Measurements from ENCODE around the gene HRC. TPM values are rescaled to one million over a fixed set of nuclear protein-coding genes. Genes with fewer than 3 reads are reported as not detected.

The HRC gene
- total and polyA plus RNA-seq, 2 donors (not counting 3 experiments of a cell fraction or from before 2014, with no cell fraction given): not detected

GRCh38 chr19:49157445-49158224 lies 2.4 kb upstream of the HRC start, which contains the start of gene TRPM4:
Gene TRPM4 (plus strand): TSS chr19:49157792. CDS start chr19:49157867, 75 bp downstream.
- dilution Hi-C loops (cut with MboI; ENCODE audit: extremely low pct_ligation_motif_present, low sequenced_read_pairs): no loop called here
- Histone ChIP-seq H3K9me3 (replicated peaks; ENCODE audit: control insufficient read depth, insufficient read depth, low read length) (no peaks in the 10 kb centered on the region), H2AFZ (ENCODE audit: low read depth, low read length) (peak within 1 kb of the TSS; percentile 92), H4K20me1 (replicated peaks; ENCODE audit: control insufficient read depth, extremely low read depth, insufficient read depth, low read length) (no peaks in the 10 kb centered on the region), H3K9me1 (replicated peaks; ENCODE audit: control insufficient read depth, extremely low read depth, insufficient read depth, low read length) (no peaks in the 10 kb centered on the region), H3K4me2 (ENCODE audit: insufficient read depth, low read length) (peak within 1 kb of the TSS; percentile 60), H3K4me1 (ENCODE audit: control insufficient read depth, extremely low read depth, insufficient read depth, low read length) (peaks cover 8% of the 10 kb centered on the region), H3K27me3 (ENCODE audit: control insufficient read depth in 2 of 2, insufficient read depth in 2 of 2, low read length in 2 of 2) (peaks cover 0 to 2% of the 10 kb centered on the region in 2 experiments), H3K27ac (ENCODE audit: insufficient read depth, low read depth, low read length) (peak within 1 kb of the TSS; percentile 8), H3K36me3 (ENCODE audit: control insufficient read depth in 2 of 2, extremely low read depth in 1 of 2, insufficient read depth in 2 of 2, low read length in 2 of 2) (no peaks in the 10 kb centered on the region), H3K4me3 (replicated peaks in 1 of 3; ENCODE audit: insufficient read depth in 1 of 3, low read depth in 1 of 3, low read length in 3 of 3) (peak within 1 kb of the TSS; percentile 79 to 89 (median 88)), H3K9ac (replicated peaks; ENCODE audit: extremely low read depth, insufficient read depth, low read length) (peak within 1 kb of the TSS; percentile 61), H3K79me2 (ENCODE audit: control insufficient read depth, insufficient read depth, low read length) (no peaks in the 10 kb centered on the region)
- DNase-seq (ENCODE audit: low read depth, low spot score) (peak; percentile 73), FAIRE-seq (peak; percentile 92)
- ChIA-PET CTCF (interaction anchor here (1.0 to 3.6 kb wide), 2 partner anchors 11 to 41 kb away, joined by 3 to 15 read pairs; no protein-coding TSS in a partner anchor), POLR2A (no interaction called here)
- BruUV-seq (replicated peaks): no TSS peak
- intact Hi-C loops (cut with micrococcal nuclease): loop anchor here (1.0 to 10.0 kb wide), 2 partner anchors 8 to 163 kb away; partner anchors contain the start of genes GYS1 and RUVBL2
- peak; percentile 69 for TF ChIP-seq POLR2AphosphoS5 (IDR thresholded peaks at IDR 0.05; ENCODE audit: insufficient read depth, low read depth, low read length)
- TF ChIP-seq GATA2 (IDR thresholded peaks at IDR 0.05; ENCODE audit: insufficient read depth, insufficient read length, low read depth, low read length): no peak
- peak; percentile 77 for TF ChIP-seq POLR2A (IDR thresholded peaks at IDR 0.05; ENCODE audit: low read depth, low read length)
- TF ChIP-seq MYC (IDR thresholded peaks at IDR 0.05; ENCODE audit: low read depth, low read length): no peak
- no peak for TF ChIP-seq JUN (IDR thresholded peaks at IDR 0.05; ENCODE audit: borderline replicate concordance, insufficient read depth, insufficient read length, low read depth)
- no peak for TF ChIP-seq FOS (IDR thresholded peaks at IDR 0.05; ENCODE audit: borderline replicate concordance, insufficient read depth, low read length)
- TF ChIP-seq MAX (IDR thresholded peaks at IDR 0.05; ENCODE audit: insufficient read depth, insufficient read length): no peak
- TF ChIP-seq EZH2 (IDR thresholded peaks at IDR 0.05; ENCODE audit: borderline replicate concordance, low read depth, low read length, severe bottlenecking): no peak
- no peak for TF ChIP-seq CTCF (IDR thresholded peaks at IDR 0.05; ENCODE audit: extremely low read depth in 1 of 2, insufficient read depth in 1 of 2, low read depth in 1 of 2, low read length in 2 of 2)

Measured in endothelial cell of umbilical vein (primary cell).